CD14-positive monocyte (primary cell): ENCODE measurements around the gene PGRMC1. TPM values are rescaled to one million over a fixed set of nuclear protein-coding genes. Genes with fewer than 3 reads are reported as not detected.

Source experiments
- DNase-seq, 3 donors: peaks; one replicate each; pipeline ENCODE4 v3.0.0-alpha.2; 2011 to 2022
- H2AFZ ChIP-seq: 2 replicates; pipeline ENCODE4 v1.6.0; 2012; ENCODE audit warnings: mild to moderate bottlenecking, low read depth, low read length, inconsistent platforms; ENCODE audit not compliant: insufficient read depth, poor library complexity, severe bottlenecking
- H3K27ac ChIP-seq, 2 donors: 1 replicate in 1 of 2; 2 replicates in 1 of 2; pipeline ENCODE4 v1.5.1; 2012 to 2013; ENCODE audit warnings: low read length in 2 of 2, control low read depth in 1 of 2, inconsistent platforms in 1 of 2, low read depth in 1 of 2, mild to moderate bottlenecking in 1 of 2
- H3K27me3 ChIP-seq, 2 donors: one replicate each; pipeline versions ENCODE4 v1.6.0 to v1.6.1; 2011 to 2013; ENCODE audit warnings: low read length in 2 of 2; ENCODE audit not compliant: control insufficient read depth in 2 of 2, insufficient read depth in 2 of 2
- H3K36me3 ChIP-seq, 2 donors: replicated peaks in 1 of 2; 1 replicate in 1 of 2; 2 replicates in 1 of 2; pipeline versions ENCODE4 v1.5.1 to v1.6.1; 2012 to 2013; ENCODE audit warnings: low read length in 2 of 2, control low read depth in 1 of 2, inconsistent platforms in 1 of 2, mild to moderate bottlenecking in 1 of 2; ENCODE audit not compliant: insufficient read depth in 2 of 2, control insufficient read depth in 1 of 2
- H3K4me1 ChIP-seq, 2 donors: 1 replicate in 1 of 2; 2 replicates in 1 of 2; pipeline versions ENCODE4 v1.5.1 to v1.6.1; 2012 to 2013; ENCODE audit warnings: low read length in 2 of 2, control low read depth in 1 of 2, inconsistent platforms in 1 of 2, mild to moderate bottlenecking in 1 of 2, moderate library complexity in 1 of 2; ENCODE audit not compliant: insufficient read depth in 2 of 2, control insufficient read depth in 1 of 2
- H3K4me2 ChIP-seq: replicated peaks from 2 replicates; pipeline ENCODE3; 2012; ENCODE audit warnings: low read length, moderate library complexity, mild to moderate bottlenecking; ENCODE audit not compliant: poor library complexity, severe bottlenecking; ENCODE audit errors: extremely low read depth
- H3K4me3 ChIP-seq, 3 experiments: fragments of 200-600 bp in 1 of 3; sonication (generic) in 1 of 3; replicated peaks in 1 of 3; 1 replicate in 2 of 3; 2 replicates in 1 of 3; pipeline ENCODE4 v1.5.1; 2011 to 2013; ENCODE audit warnings: low read length in 3 of 3, mild to moderate bottlenecking in 3 of 3, control low read depth in 2 of 3, low read depth in 2 of 3, inconsistent platforms in 1 of 3, moderate library complexity in 1 of 3
- H3K79me2 ChIP-seq: 2 replicates; pipeline ENCODE4 v1.6.0; 2012; ENCODE audit warnings: mild to moderate bottlenecking, control low read depth, inconsistent platforms, low read length, moderate library complexity; ENCODE audit not compliant: insufficient read depth
- H3K9ac ChIP-seq: 2 replicates; pipeline ENCODE4 v1.6.0; 2017; ENCODE audit warnings: low read length, mild to moderate bottlenecking; ENCODE audit not compliant: insufficient read depth, poor library complexity, severe bottlenecking
- H3K9me3 ChIP-seq, 2 donors: replicated peaks in 1 of 2; 1 replicate in 1 of 2; 2 replicates in 1 of 2; pipeline versions ENCODE4 v1.5.1 to v1.6.1; 2012 to 2013; ENCODE audit warnings: low read length in 2 of 2, control low read depth in 1 of 2; ENCODE audit not compliant: control insufficient read depth in 1 of 2, insufficient read depth in 1 of 2
- H4K20me1 ChIP-seq: 2 replicates; pipeline ENCODE4 v1.6.0; 2012; ENCODE audit warnings: mild to moderate bottlenecking, low read length, control low read depth, moderate library complexity; ENCODE audit not compliant: insufficient read depth
- H3K27ac Mint-ChIP-seq, 7 donors: one replicate each; pipeline ENCODE4 v1.8.0; 2020; ENCODE audit warnings: mild to moderate bottlenecking in 7 of 7, mixed read lengths in 7 of 7, moderate library complexity in 6 of 7, inconsistent platforms in 2 of 7
- H3K27me3 Mint-ChIP-seq, 3 donors: one replicate each; pipeline ENCODE4 v1.8.0; 2021 to 2022; ENCODE audit warnings: low read depth in 3 of 3, mild to moderate bottlenecking in 3 of 3, mixed read lengths in 3 of 3, moderate library complexity in 3 of 3, inconsistent platforms in 1 of 3
- H3K36me3 Mint-ChIP-seq, 2 donors: one replicate each; pipeline ENCODE4 v1.8.0; 2020; ENCODE audit warnings: mixed read lengths in 2 of 2, inconsistent platforms in 1 of 2, mild to moderate bottlenecking in 1 of 2
- H3K4me1 Mint-ChIP-seq: one replicate; pipeline ENCODE4 v1.8.0; 2020; ENCODE audit warnings: mild to moderate bottlenecking, mixed read lengths
- H3K4me3 Mint-ChIP-seq, 2 donors: one replicate each; pipeline ENCODE4 v1.8.0; 2020; ENCODE audit warnings: mild to moderate bottlenecking in 2 of 2, mixed read lengths in 2 of 2, moderate library complexity in 1 of 2
- H3K9me3 Mint-ChIP-seq, 7 donors: one replicate each; pipeline ENCODE4 v1.8.0; 2020 to 2022; ENCODE audit warnings: mixed read lengths in 7 of 7, mild to moderate bottlenecking in 6 of 7, moderate library complexity in 6 of 7, inconsistent platforms in 2 of 7
- CTCF ChIP-seq: fragments of 200-600 bp; IDR thresholded peaks from one replicate; pipeline ENCODE4 v1.8.0; 2022; ENCODE audit warnings: antibody characterized with exemption, mild to moderate bottlenecking
- WGBS: methylation state at CpG from one replicate; pipeline ENCODE4 v1.1.5; 2013; ENCODE audit warnings: missing lambda C conversion rate; ENCODE audit not compliant: insufficient coverage; 5-methylcytosine and 5-hydroxymethylcytosine counted together
- intact Hi-C, 2 donors: fragments of 100-400 bp; cut with micrococcal nuclease; formaldehyde crosslinking; loops; one replicate each; pipeline versions ENCODE4 v1.15.0 to v1.15.1; 2023
- polyA plus RNA-seq, 3 donors: library from polyadenylated mRNA; depleted of rRNA in 1 of 3; unstranded in 2 of 3; stranded (reverse) in 1 of 3; fragments of 300-500 nt in 2 of 3; fragments of >200 nt in 1 of 3; fragmentation: Illumina TruSeq in 2 of 3; gene quantifications; 1 replicate in 2 of 3; 2 replicates in 1 of 3; pipeline ENCODE4 v1.2.3, GENCODE V29; 2012 to 2021

Gene PGRMC1
- polyA plus RNA-seq, 3 donors: 13.8 to 43.6 (median 39.4) TPM

DNA sequence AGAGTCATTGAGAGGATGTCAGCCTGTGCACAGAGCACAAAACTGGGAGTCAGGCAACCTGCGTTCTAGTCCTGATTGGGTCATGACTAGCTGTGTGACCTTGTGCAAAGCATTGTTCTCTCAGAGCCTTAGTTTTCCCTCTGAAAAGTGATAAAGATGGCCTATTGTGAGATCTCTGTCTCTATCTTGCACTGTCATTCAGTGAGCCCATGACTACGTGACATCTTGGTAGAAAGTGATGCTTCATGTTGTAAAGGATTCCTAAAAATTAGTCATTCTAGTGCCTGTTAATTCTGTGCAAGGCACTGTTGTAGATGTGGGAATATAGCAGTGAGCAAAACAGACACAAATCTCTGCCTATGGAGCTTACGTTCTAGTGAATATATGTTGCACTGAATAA is 2.5 kb downstream of the PGRMC1 start:
- Histone ChIP-seq H3K36me3 (peaks cover under 1 to 22% of the 10 kb centered on the region in 2 donors), H3K4me3 (no peak overlapping the region), H4K20me1 (peaks cover 6% of the 10 kb centered on the region), H3K4me1 (peaks cover 15 to 18% of the 10 kb centered on the region in 2 donors), H3K27me3 (peaks cover 5% of the 10 kb centered on the region in 2 donors), H3K27ac (no peak overlapping the region), H2AFZ (no peak overlapping the region), H3K4me2 (no peak overlapping the region), H3K79me2 (peaks cover 27% of the 10 kb centered on the region), H3K9me3 (no peaks in the 10 kb centered on the region), H3K9ac (no peak overlapping the region)
- no peak for DNase-seq
- no CpG with 5 or more reads among the region's 3 CpGs for WGBS
- Mint-ChIP-seq H3K9me3 (peaks cover 0 to 8% (median 4%) of the 10 kb centered on the region in 7 donors), H3K27ac (no peak overlapping the region), H3K36me3 (peaks cover 17 to 18% of the 10 kb centered on the region in 2 donors), H3K4me1 (peaks cover 25% of the 10 kb centered on the region), H3K4me3 (no peak overlapping the region), H3K27me3 (peaks cover 8 to 17% (median 11%) of the 10 kb centered on the region in 3 donors)
- TF ChIP-seq CTCF: no peak
- intact Hi-C loops: no loop called here

DNA sequence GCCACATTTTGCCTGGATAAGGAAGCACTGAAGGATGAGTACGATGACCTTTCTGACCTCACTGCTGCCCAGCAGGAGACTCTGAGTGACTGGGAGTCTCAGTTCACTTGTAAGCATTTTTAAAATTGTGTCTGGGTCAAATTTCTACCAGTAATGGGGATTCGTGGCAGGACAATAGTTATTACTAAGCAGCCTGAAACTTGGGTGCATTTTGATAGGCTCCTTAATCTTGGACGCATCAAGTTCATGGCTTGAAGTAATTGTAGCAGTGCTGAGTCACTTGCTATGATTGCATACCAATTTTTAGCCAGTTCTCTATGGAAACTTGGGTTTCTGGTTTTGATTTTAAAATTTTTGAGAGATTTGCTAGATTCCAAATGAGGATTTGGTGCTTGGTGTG is 4.3 kb downstream of the PGRMC1 start:
- H3K27ac ChIP-seq: no peak overlapping the region
- Mint-ChIP-seq H3K27me3 (peaks cover 3 to 9% (median 4%) of the 10 kb centered on the region in 3 donors), H3K4me3 (no peak overlapping the region), H3K36me3 (peaks cover 29 to 31% of the 10 kb centered on the region in 2 donors), H3K4me1 (peaks cover 25% of the 10 kb centered on the region), H3K27ac (no peak overlapping the region), H3K9me3 (peaks cover 0 to 8% (median 4%) of the 10 kb centered on the region in 7 donors)
- WGBS: no CpG with 5 or more reads among the region's 3 CpGs
- H3K9ac ChIP-seq: no peak overlapping the region
- H3K79me2 ChIP-seq: peaks cover 27% of the 10 kb centered on the region
- no peak overlapping the region for H3K4me2 ChIP-seq
- peaks cover 15 to 18% of the 10 kb centered on the region in 2 donors for H3K4me1 ChIP-seq
- DNase-seq: no peak
- H4K20me1 ChIP-seq: peaks cover 6% of the 10 kb centered on the region
- peaks cover 0 to 2% of the 10 kb centered on the region in 2 donors for H3K27me3 ChIP-seq
- no peak overlapping the region for H2AFZ ChIP-seq
- H3K4me3 ChIP-seq: no peak overlapping the region
- intact Hi-C loops: no loop called here
- TF ChIP-seq CTCF: no peak
- peaks cover 7 to 40% of the 10 kb centered on the region in 2 donors for H3K36me3 ChIP-seq
- H3K9me3 ChIP-seq: no peaks in the 10 kb centered on the region
